HL-60/S4 treated with retinoic acid at 250 ng/mL for 4 days and 3 days (cell line): ENCODE measurements around the gene SPATA21.

Experiments used
- in situ Hi-C: fragments of 300-500 bp; cut with MboI; formaldehyde crosslinking; loops from 2 replicates; pipeline ENCODE4 v1.7.0; 2022; ENCODE audit warnings: low sequenced_read_pairs

The SPATA21 gene

DNA sequence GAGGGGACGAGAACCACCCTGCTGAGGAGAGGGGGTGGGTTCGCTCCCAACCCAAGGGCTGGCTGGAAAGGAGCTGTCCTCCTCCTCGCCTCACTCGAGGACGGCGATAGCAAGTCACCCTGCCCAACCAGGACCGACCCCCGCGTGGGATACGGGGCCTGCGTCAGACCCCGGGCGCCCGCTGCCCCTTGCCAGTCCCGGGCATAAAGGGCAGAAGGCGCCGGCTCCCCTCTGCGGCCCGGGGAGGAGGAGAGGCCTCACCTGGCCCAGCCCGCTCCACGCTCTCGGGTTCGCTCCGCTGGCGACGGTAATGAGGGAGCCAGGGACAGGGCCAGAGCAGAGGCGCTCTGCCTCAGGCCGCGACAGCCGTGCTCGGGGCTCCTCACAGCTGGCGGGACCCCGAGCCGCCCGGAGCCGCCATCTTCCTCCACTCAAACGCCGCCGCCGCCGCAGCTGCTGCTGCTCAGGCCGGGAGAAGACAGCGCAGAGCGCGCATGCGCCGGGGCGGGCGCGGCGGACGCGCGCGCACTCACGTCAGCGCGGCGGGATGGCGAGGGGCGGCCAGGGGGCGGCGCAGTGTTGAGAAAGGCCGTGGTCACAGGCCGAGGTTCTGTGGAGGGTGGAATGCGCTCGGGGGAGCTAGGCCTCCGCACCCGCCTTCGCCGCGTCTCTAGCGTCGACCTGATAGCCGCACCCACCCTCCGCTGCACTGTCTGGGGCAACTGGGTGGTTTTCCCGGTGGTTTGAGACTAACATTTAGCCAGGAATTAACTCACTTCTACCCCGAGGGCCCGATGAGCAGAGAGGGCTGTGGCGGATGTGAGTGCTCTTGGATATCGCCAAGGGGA lies 85.0 kb downstream of the SPATA21 start, which contains the start of gene FBXO42:
TSS of gene FBXO42 (minus strand) at position 487 of the 848 bp plus-strand sequence. CDS start 37,062 bp downstream, outside the sequence.
- in situ Hi-C loops = no loop called here

DNA sequence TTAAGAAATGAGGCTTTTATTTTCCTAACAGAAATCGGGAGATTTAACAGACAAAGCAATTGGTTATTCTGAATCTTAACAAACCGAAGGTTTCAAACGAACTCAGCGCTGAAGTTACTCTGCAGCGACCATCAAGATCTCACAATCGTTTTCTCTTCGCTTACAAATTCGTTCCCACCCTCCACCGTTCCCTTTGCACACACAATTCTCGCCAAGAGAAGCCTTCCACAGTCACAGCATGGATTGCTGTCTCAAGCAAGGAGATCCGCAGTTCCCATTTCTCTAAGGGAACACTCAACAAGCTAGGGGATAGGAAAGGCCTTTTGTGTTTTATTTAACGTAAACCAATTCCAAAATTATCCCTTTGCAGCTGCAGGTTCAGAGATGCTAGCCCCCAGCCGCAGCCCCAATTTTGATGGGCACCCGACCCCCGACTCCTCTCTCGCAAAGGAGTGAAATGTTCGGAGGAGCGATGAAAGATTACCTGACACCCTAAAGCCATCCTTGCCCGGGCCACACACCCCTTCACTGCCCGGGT lies 85.7 kb downstream of the SPATA21 start:
- in situ Hi-C loops = no loop called here

DNA sequence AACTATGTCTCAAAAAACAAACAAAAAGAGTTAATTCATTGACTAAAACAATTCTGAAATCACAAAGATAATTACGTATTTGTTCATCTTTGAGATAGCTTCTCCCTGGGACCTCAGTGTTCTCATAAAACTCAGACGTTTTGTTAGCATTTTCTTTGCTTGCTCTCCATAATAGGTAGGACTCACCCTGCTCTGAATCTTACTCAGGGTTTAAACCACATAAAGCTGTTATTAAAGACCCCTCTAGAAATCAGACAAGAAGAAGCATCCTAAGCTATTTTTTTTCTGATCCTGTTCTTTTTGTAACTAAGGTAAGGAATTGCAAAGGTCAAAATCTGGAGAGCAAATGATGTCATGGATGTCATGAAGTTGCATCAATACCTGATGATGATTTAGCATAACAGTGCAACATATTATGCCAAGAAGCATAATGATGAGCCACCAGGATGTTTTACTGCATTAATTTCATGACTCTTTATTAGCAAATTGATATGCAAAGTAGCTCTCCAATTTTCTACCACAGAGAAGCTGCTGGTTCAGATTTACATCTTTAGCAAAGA lies 87.3 kb downstream of the SPATA21 start:
- in situ Hi-C loops = no loop called here
